Calu3 (cell line): ENCODE measurements around the gene C22orf42. TPM values are rescaled to one million over a fixed set of nuclear protein-coding genes. Genes with fewer than 3 reads are reported as not detected.
"Not testable (repeated sequence)": the region's sequence is repeated elsewhere in the genome, so short reads cannot be mapped to it uniquely, and the experiment has no call there.

Experiments used
- BruUV-seq: library from RNA; stranded (reverse); fragments of 400-500 nt; replicated peaks from 2 replicates; lab custom pipeline; 2021; lab: Mats Ljungman, UMichigan
- CTCF ChIA-PET: fragments of 300-600 bp; sonication (Branson Sonifier 250); formaldehyde crosslinking; loops from one replicate; lab custom pipeline; 2022; ENCODE audit warnings: antibody characterized with exemption; lab: Charles Lee
- DNase-seq: peaks from one replicate; pipeline ENCODE4 v3.0.0; 2022
- H3K27ac Mint-ChIP-seq: one replicate; pipeline ENCODE4 v1.8.0; 2022; ENCODE audit warnings: mixed read lengths; ENCODE audit not compliant: unreplicated experiment
- H3K27me3 Mint-ChIP-seq: one replicate; pipeline ENCODE4 v1.8.0; 2022; ENCODE audit warnings: mixed read lengths; ENCODE audit not compliant: unreplicated experiment
- H3K36me3 Mint-ChIP-seq: one replicate; pipeline ENCODE4 v1.8.0; 2022; ENCODE audit warnings: mild to moderate bottlenecking, moderate library complexity, mixed read lengths; ENCODE audit not compliant: insufficient read depth, unreplicated experiment
- H3K4me1 Mint-ChIP-seq: one replicate; pipeline ENCODE4 v1.8.0; 2022; ENCODE audit warnings: mild to moderate bottlenecking, low read depth, mixed read lengths; ENCODE audit not compliant: unreplicated experiment
- H3K4me3 Mint-ChIP-seq: one replicate; pipeline ENCODE4 v1.8.0; 2022; ENCODE audit warnings: mild to moderate bottlenecking, low read depth, moderate library complexity, mixed read lengths; ENCODE audit not compliant: unreplicated experiment
- H3K9me3 Mint-ChIP-seq: one replicate; pipeline ENCODE4 v1.8.0; 2022; ENCODE audit warnings: low read depth, mixed read lengths; ENCODE audit not compliant: unreplicated experiment
- CTCF ChIP-seq: fragments of 200-600 bp; IDR thresholded peaks from one replicate; pipeline ENCODE4 v1.8.0; 2022; ENCODE audit warnings: antibody characterized with exemption; ENCODE audit not compliant: unreplicated experiment
- intact Hi-C: fragments of 100-400 bp; cut with micrococcal nuclease; formaldehyde crosslinking; loops from one replicate; pipeline ENCODE4 v1.10.0; 2022; ENCODE audit not compliant: unreplicated experiment
- total RNA-seq: library from RNA; stranded (reverse); gene quantifications from 2 replicates; pipeline ENCODE4 v1.2.3, GENCODE V29; 2022

C22orf42 gene
- total RNA-seq, 1 experiment from 2014 or later = not detected

- DNase-seq = no peak
- BruUV-seq = no TSS peak
- intact Hi-C loops = no loop called here
- no peak overlapping the region for H3K27ac Mint-ChIP-seq
- H3K4me1 Mint-ChIP-seq = peaks cover 37% of the 10 kb centered on the region
- peaks cover 25% of the 10 kb centered on the region for H3K36me3 Mint-ChIP-seq
- peaks cover 52% of the 10 kb centered on the region for H3K27me3 Mint-ChIP-seq
- no peak for TF ChIP-seq CTCF
- CTCF ChIA-PET = no interaction called here
- H3K9me3 Mint-ChIP-seq = no peaks in the 10 kb centered on the region
- H3K4me3 Mint-ChIP-seq = no peak overlapping the region
Observed at GRCh38 chr22:32200752-32201151, 41.6 kb upstream of the C22orf42 start.

GRCh38 chr22:32199961-32200360 lies 40.9 kb upstream of the C22orf42 start:
- H3K4me1 Mint-ChIP-seq = peaks cover 29% of the 10 kb centered on the region

GRCh38 chr22:32199341-32199740 lies 40.2 kb upstream of the C22orf42 start:
- intact Hi-C loops = no loop called here
- no peak for TF ChIP-seq CTCF
- Mint-ChIP-seq H3K4me1 (peaks cover 23% of the 10 kb centered on the region), H3K36me3 (peaks cover 11% of the 10 kb centered on the region), H3K4me3 (no peak overlapping the region), H3K27me3 (peaks cover 52% of the 10 kb centered on the region), H3K9me3 (no peaks in the 10 kb centered on the region), H3K27ac (no peak overlapping the region)
- no peak for DNase-seq
- BruUV-seq = no TSS peak
- CTCF ChIA-PET = interaction anchor here (1.6 kb wide), 1 partner anchor 66 kb away, joined by 5 read pairs; no protein-coding TSS in a partner anchor

More at GRCh38 chr22:32199961-32200360, 40.9 kb upstream of the C22orf42 start:
- CTCF ChIA-PET = no interaction called here
- Mint-ChIP-seq H3K4me3 (no peak overlapping the region), H3K36me3 (peaks cover 18% of the 10 kb centered on the region), H3K27me3 (peaks cover 58% of the 10 kb centered on the region), H3K27ac (no peak overlapping the region), H3K9me3 (no peaks in the 10 kb centered on the region)
- intact Hi-C loops = no loop called here
- DNase-seq = no peak
- BruUV-seq = no TSS peak
- no peak for TF ChIP-seq CTCF

- BruUV-seq, H3K4me3 Mint-ChIP-seq, H3K27ac Mint-ChIP-seq, intact Hi-C loops, DNase-seq, H3K4me1 Mint-ChIP-seq, H3K36me3 Mint-ChIP-seq, H3K9me3 Mint-ChIP-seq: not testable (repeated sequence)
- CTCF ChIA-PET = interaction anchor here (0.7 to 1.6 kb wide), 2 partner anchors 12 to 68 kb away, joined by 5 to 13 read pairs; no protein-coding TSS in a partner anchor
- peaks cover 46% of the 10 kb centered on the region for H3K27me3 Mint-ChIP-seq
Observed at GRCh38 chr22:32197553-32198226, 38.6 kb upstream of the C22orf42 start.

GRCh38 chr22:32195900-32196299 lies 36.8 kb upstream of the C22orf42 start:
- H3K4me3 Mint-ChIP-seq, BruUV-seq, H3K9me3 Mint-ChIP-seq, CTCF ChIA-PET, intact Hi-C loops, H3K27ac Mint-ChIP-seq, DNase-seq, H3K36me3 Mint-ChIP-seq, H3K4me1 Mint-ChIP-seq: not testable (repeated sequence)
- peaks cover 64% of the 10 kb centered on the region for H3K27me3 Mint-ChIP-seq

GRCh38 chr22:32193346-32193745 lies 34.2 kb upstream of the C22orf42 start:
- peaks cover 85% of the 10 kb centered on the region for H3K27me3 Mint-ChIP-seq
- H3K4me3 Mint-ChIP-seq, H3K36me3 Mint-ChIP-seq, CTCF ChIA-PET, intact Hi-C loops, BruUV-seq, DNase-seq, H3K4me1 Mint-ChIP-seq, H3K9me3 Mint-ChIP-seq, H3K27ac Mint-ChIP-seq: not testable (repeated sequence)

GRCh38 chr22:32191021-32191420 lies 31.9 kb upstream of the C22orf42 start:
- H3K36me3 Mint-ChIP-seq, H3K4me1 Mint-ChIP-seq, H3K27ac Mint-ChIP-seq, CTCF ChIA-PET, intact Hi-C loops, DNase-seq, H3K4me3 Mint-ChIP-seq, BruUV-seq, H3K9me3 Mint-ChIP-seq: not testable (repeated sequence)
- H3K27me3 Mint-ChIP-seq = peaks cover 73% of the 10 kb centered on the region
